PC-9 (cell line): ENCODE data around the gene FBXO24. TPM values are rescaled to one million over a fixed set of nuclear protein-coding genes. Genes with fewer than 3 reads are reported as not detected.

Experiments
- BruUV-seq: library from RNA; stranded (reverse); fragments of 400-500 nt; replicated peaks from 2 replicates; lab custom pipeline; 2021; lab: Mats Ljungman, UMichigan
- CTCF ChIA-PET: fragments of 300-600 bp; sonication (Branson Sonifier 250); formaldehyde crosslinking; loops from one replicate; lab custom pipeline; 2022; ENCODE audit warnings: antibody characterized with exemption; lab: Charles Lee
- POLR2A ChIA-PET: fragments of 300-600 bp; sonication (Branson Sonifier 250); formaldehyde crosslinking; loops from one replicate; lab custom pipeline; 2022; ENCODE audit warnings: antibody characterized with exemption; ENCODE audit not compliant: unreplicated experiment; lab: Charles Lee
- DNase-seq, 2 experiments: peaks; one replicate each; pipeline versions ENCODE4 v3.0.0 to v3.0.0-alpha.2; 2015 to 2022; ENCODE audit warnings: mixed read lengths in 1 of 2
- H2AFZ ChIP-seq: fragments of 200-600 bp; sonication (generic); 2 replicates; pipeline ENCODE4 v1.8.1; 2017; ENCODE audit warnings: antibody characterized with exemption
- H3F3A ChIP-seq: fragments of 200-600 bp; sonication (generic); 2 replicates; pipeline ENCODE4 v1.8.1; 2017; ENCODE audit warnings: antibody characterized with exemption, mild to moderate bottlenecking, low read depth; ENCODE audit not compliant: insufficient read depth
- H3K27ac ChIP-seq: fragments of 200-600 bp; sonication (generic); 2 replicates; pipeline ENCODE4 v1.6.1; 2016; ENCODE audit warnings: mixed run types
- H3K27me3 ChIP-seq: fragments of 200-600 bp; sonication (generic); 2 replicates; pipeline ENCODE4 v1.6.1; 2016; ENCODE audit warnings: low read depth, mixed run types; ENCODE audit not compliant: insufficient read depth
- H3K36me3 ChIP-seq: fragments of 200-600 bp; sonication (generic); 2 replicates; pipeline ENCODE4 v1.6.1; 2016; ENCODE audit warnings: low read depth, mixed run types
- H3K4me1 ChIP-seq: fragments of 200-600 bp; sonication (generic); replicated peaks from 2 replicates; pipeline ENCODE4 v1.6.1; 2016; ENCODE audit warnings: mixed run types; ENCODE audit not compliant: insufficient read depth
- H3K4me2 ChIP-seq: fragments of 200-600 bp; sonication (generic); 2 replicates; pipeline ENCODE4 v1.6.1; 2017; ENCODE audit warnings: mixed run types
- H3K4me3 ChIP-seq: fragments of 200-600 bp; sonication (generic); 2 replicates; pipeline ENCODE4 v1.6.1; 2016; ENCODE audit warnings: mixed run types
- H3K79me2 ChIP-seq: fragments of 200-600 bp; sonication (generic); 2 replicates; pipeline ENCODE4 v1.6.1; 2017; ENCODE audit warnings: low read depth, mixed run types
- H3K9me2 ChIP-seq: fragments of 200-600 bp; sonication (generic); 2 replicates; pipeline ENCODE4 v1.8.1; 2017; ENCODE audit warnings: mild to moderate bottlenecking; ENCODE audit not compliant: insufficient read depth
- H3K9me3 ChIP-seq: fragments of 200-600 bp; sonication (generic); 2 replicates; pipeline ENCODE4 v1.8.1; 2016; ENCODE audit warnings: low read depth; ENCODE audit not compliant: insufficient read depth
- H4K20me1 ChIP-seq: fragments of 200-600 bp; sonication (generic); 2 replicates; pipeline ENCODE4 v1.8.1; 2017; ENCODE audit not compliant: insufficient read depth
- EZH2 ChIP-seq: fragments of 200-600 bp; sonication (generic); IDR thresholded peaks from 2 replicates; pipeline ENCODE4 v1.8.0; 2017; ENCODE audit warnings: antibody characterized with exemption, low read depth
- intact Hi-C: fragments of 100-400 bp; cut with micrococcal nuclease; formaldehyde crosslinking; loops from one replicate; pipeline ENCODE4 v1.10.0; 2022; ENCODE audit not compliant: unreplicated experiment
- total RNA-seq: library from RNA; stranded (reverse); gene quantifications from 2 replicates; pipeline ENCODE4 v1.2.3, GENCODE V29; 2021
- TF ChIP-seq, protein P1 (sequence below): fragments of 200-600 bp; sonication (generic); conservative IDR thresholded peaks from 2 replicates; pipeline ENCODE4 v1.6.1; 2017; ENCODE audit warnings: mixed run types, antibody characterized with exemption, mild to moderate bottlenecking, moderate library complexity

The FBXO24 gene
- total RNA-seq, 1 experiment from 2014 or later: 2.7 TPM

DNA sequence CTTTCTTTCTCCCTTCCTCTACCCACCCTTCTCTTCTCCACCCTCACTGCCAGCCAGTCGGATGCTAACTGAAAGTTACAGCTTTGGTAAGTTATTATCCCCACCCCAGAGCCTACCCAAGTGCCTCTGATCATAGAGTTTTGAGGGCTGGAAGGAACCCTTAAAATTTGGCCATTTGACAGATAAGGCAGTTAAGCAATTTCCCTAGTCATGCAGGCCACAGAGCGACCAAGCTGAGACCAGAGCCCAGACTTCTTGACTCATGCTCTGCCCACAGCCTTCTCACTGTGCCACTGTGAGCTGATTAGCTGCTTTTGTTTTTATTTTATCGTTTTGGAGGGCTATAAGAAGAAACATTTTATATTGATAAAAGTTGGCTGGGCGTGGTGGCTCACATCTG lies 29.6 kb upstream of the FBXO24 start:
- no peak for TF ChIP-seq EZH2
- TF ChIP-seq, protein P1, sequence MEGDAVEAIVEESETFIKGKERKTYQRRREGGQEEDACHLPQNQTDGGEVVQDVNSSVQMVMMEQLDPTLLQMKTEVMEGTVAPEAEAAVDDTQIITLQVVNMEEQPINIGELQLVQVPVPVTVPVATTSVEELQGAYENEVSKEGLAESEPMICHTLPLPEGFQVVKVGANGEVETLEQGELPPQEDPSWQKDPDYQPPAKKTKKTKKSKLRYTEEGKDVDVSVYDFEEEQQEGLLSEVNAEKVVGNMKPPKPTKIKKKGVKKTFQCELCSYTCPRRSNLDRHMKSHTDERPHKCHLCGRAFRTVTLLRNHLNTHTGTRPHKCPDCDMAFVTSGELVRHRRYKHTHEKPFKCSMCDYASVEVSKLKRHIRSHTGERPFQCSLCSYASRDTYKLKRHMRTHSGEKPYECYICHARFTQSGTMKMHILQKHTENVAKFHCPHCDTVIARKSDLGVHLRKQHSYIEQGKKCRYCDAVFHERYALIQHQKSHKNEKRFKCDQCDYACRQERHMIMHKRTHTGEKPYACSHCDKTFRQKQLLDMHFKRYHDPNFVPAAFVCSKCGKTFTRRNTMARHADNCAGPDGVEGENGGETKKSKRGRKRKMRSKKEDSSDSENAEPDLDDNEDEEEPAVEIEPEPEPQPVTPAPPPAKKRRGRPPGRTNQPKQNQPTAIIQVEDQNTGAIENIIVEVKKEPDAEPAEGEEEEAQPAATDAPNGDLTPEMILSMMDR: no peak
- POLR2A ChIA-PET: no interaction called here
- 0 out of 2 replicates have a peak, but pooled peaks cover 8% of the 10 kb centered on the region for H3K4me1 ChIP-seq
- H3K79me2 ChIP-seq: no peaks in the 10 kb centered on the region
- H3K36me3 ChIP-seq: no peaks in the 10 kb centered on the region; the same call in 1 of the 2 replicates
- H3K27me3 ChIP-seq: no peaks in the 10 kb centered on the region
- intact Hi-C loops: no loop called here
- no peak overlapping the region for H3K4me3 ChIP-seq
- H3F3A ChIP-seq: peaks cover 15% of the 10 kb centered on the region
- CTCF ChIA-PET: no interaction called here
- no TSS peak for BruUV-seq
- H3K9me2 ChIP-seq: no peaks in the 10 kb centered on the region
- no peaks in the 10 kb centered on the region for H4K20me1 ChIP-seq
- no peak overlapping the region for H3K27ac ChIP-seq
- no peak overlapping the region for H3K4me2 ChIP-seq
- no peaks in the 10 kb centered on the region for H3K9me3 ChIP-seq
- no peak for DNase-seq
- no peak overlapping the region for H2AFZ ChIP-seq

DNA sequence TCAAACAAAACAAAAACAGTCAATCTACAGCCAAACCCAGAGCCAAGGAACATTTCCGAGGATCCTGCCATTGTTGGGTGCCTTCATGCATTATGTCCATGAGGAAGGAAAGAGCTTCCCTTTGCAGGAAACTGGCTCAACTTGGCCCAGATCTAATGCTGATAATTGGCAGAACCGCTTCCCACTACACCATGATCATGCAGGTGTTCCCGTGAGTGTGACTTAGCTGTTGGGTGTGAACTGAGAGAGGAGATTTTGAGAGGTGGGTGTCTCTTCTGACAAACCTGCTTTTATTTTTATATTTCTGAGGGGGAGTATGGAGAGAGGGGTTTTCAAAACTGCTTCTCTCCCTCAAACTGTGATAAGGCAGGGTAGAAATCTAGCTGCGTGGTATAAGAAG lies 27.0 kb upstream of the FBXO24 start:
- DNase-seq: no peak
- intact Hi-C loops: loop anchor here (1.0 kb wide), 1 partner anchor 90 kb away; no protein-coding TSS in a partner anchor
- BruUV-seq: no TSS peak
- CTCF ChIA-PET: interaction anchor here (0.6 to 1.8 kb wide), 10 partner anchors 12 to 394 kb away, joined by 3 to 18 read pairs (median 4); no protein-coding TSS in a partner anchor
- Histone ChIP-seq H3K4me1 (0 out of 2 replicates have a peak, but pooled peaks cover 8% of the 10 kb centered on the region), H3K27ac (no peak overlapping the region), H3K4me3 (no peak overlapping the region), H3F3A (peaks cover 12% of the 10 kb centered on the region), H3K36me3 (no peaks in the 10 kb centered on the region), H3K9me3 (no peaks in the 10 kb centered on the region), H2AFZ (no peak overlapping the region), H3K79me2 (no peaks in the 10 kb centered on the region), H3K9me2 (no peaks in the 10 kb centered on the region), H3K4me2 (0 out of 2 replicates have a peak overlapping the region, but pooled peaks have one; percentile 34), H3K27me3 (no peaks in the 10 kb centered on the region), H4K20me1 (no peaks in the 10 kb centered on the region)
- TF ChIP-seq EZH2: no peak
- TF ChIP-seq, protein P1: no peak
- POLR2A ChIA-PET: interaction anchor here (0.8 to 1.0 kb wide), 2 partner anchors 25 to 27 kb away, joined by 6 to 17 read pairs; partner anchors contain the start of genes FBXO24 and LRCH4

- no peak for TF ChIP-seq EZH2
- TF ChIP-seq, protein P1: no peak
- DNase-seq: no peak
- Histone ChIP-seq H3K9me3 (no peaks in the 10 kb centered on the region), H3K79me2 (no peaks in the 10 kb centered on the region), H3K9me2 (no peaks in the 10 kb centered on the region), H3K27ac (no peak overlapping the region), H3K4me2 (no peak overlapping the region), H3K36me3 (no peaks in the 10 kb centered on the region), H3K4me1 (0 out of 2 replicates have a peak, but pooled peaks cover 8% of the 10 kb centered on the region), H3K4me3 (no peak overlapping the region), H3K27me3 (no peaks in the 10 kb centered on the region), H2AFZ (no peak overlapping the region), H3F3A (peaks cover 17% of the 10 kb centered on the region), H4K20me1 (no peaks in the 10 kb centered on the region)
- intact Hi-C loops: no loop called here
- no TSS peak for BruUV-seq
- POLR2A ChIA-PET: interaction anchor here (0.8 kb wide), 1 partner anchor 22 kb away, joined by 18 read pairs; no protein-coding TSS in a partner anchor
- CTCF ChIA-PET: interaction anchor here (0.5 kb wide), 1 partner anchor 115 kb away, joined by 7 read pairs; no protein-coding TSS in a partner anchor
Measured at GRCh38 chr7:100561491-100562194, 24.5 kb upstream of the FBXO24 start.
